ENCODE results near the gene NONO. TPM values are rescaled to one million over a fixed set of nuclear protein-coding genes. Genes with fewer than 3 reads are reported as not detected.

NONO gene
- total and polyA plus RNA-seq, 4 donors: 66.1 to 140 (median 107) TPM

DNA sequence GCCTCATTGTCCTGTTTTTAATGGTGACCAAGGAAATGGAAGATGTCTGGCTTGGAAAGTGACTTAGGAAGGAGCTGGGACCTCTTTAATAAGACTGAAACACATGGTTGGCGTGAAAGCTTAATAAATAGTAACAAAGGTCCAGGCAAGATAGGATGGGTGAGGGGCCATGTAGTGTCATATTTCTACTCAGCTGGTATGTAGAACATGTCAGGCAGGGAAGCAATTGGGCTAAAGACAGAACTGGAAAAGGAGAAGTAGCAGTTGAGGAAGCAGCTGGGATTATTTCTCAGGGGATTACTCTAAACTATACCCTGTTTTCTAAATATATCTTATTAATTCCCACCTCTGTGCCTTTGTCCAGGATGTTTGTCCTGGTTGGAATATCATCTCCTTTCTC is 36.7 kb downstream of the NONO start:
- TF ChIP-seq RXRA (IDR thresholded peaks at IDR 0.05) (no peak), FOXA2 (IDR thresholded peaks at IDR 0.05) (no peak), CTCF (IDR thresholded peaks at IDR 0.05; ENCODE audit: low read depth, low read length, missing input control) (no peak), FOXA1 (IDR thresholded peaks at IDR 0.05) (no peak), EGR1 (IDR thresholded peaks at IDR 0.05; ENCODE audit: low read depth in 2 of 2) (no peak), HNF4G (IDR thresholded peaks at IDR 0.05) (no peak), NR2F2 (IDR thresholded peaks at IDR 0.05) (no peak), YY1 (IDR thresholded peaks at IDR 0.05) (no peak), GABPA (IDR thresholded peaks at IDR 0.05 in 1 of 2, conservative IDR thresholded peaks at IDR 0.05 in 1 of 2) (no peak), TAF1 (conservative IDR thresholded peaks at IDR 0.05) (no peak), HNF4A (conservative IDR thresholded peaks at IDR 0.05) (no peak), SP1 (IDR thresholded peaks at IDR 0.05) (no peak), JUND (IDR thresholded peaks at IDR 0.05) (no peak)
- TF ChIP-seq, protein P1, sequence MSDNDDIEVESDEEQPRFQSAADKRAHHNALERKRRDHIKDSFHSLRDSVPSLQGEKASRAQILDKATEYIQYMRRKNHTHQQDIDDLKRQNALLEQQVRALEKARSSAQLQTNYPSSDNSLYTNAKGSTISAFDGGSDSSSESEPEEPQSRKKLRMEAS (IDR thresholded peaks at IDR 0.05): no peak
- TF ChIP-seq, protein P2, sequence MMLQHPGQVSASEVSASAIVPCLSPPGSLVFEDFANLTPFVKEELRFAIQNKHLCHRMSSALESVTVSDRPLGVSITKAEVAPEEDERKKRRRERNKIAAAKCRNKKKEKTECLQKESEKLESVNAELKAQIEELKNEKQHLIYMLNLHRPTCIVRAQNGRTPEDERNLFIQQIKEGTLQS (IDR thresholded peaks at IDR 0.05): no peak
- TF ChIP-seq, protein P3, sequence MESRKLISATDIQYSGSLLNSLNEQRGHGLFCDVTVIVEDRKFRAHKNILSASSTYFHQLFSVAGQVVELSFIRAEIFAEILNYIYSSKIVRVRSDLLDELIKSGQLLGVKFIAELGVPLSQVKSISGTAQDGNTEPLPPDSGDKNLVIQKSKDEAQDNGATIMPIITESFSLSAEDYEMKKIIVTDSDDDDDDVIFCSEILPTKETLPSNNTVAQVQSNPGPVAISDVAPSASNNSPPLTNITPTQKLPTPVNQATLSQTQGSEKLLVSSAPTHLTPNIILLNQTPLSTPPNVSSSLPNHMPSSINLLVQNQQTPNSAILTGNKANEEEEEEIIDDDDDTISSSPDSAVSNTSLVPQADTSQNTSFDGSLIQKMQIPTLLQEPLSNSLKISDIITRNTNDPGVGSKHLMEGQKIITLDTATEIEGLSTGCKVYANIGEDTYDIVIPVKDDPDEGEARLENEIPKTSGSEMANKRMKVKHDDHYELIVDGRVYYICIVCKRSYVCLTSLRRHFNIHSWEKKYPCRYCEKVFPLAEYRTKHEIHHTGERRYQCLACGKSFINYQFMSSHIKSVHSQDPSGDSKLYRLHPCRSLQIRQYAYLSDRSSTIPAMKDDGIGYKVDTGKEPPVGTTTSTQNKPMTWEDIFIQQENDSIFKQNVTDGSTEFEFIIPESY (IDR thresholded peaks at IDR 0.05): no peak
- no peaks in the 10 kb centered on the region for H3K27me3 ChIP-seq (ENCODE audit: control insufficient read depth in 4 of 4, insufficient read depth in 4 of 4, low read length in 3 of 4)
- peaks cover 0 to 2% (median 0%) of the 10 kb centered on the region in 4 donors for H3K36me3 ChIP-seq (ENCODE audit: control insufficient read depth in 4 of 4, insufficient read depth in 3 of 4, low read depth in 1 of 4, low read length in 3 of 4)
- no peaks in the 10 kb centered on the region for H3K4me1 ChIP-seq (ENCODE audit: control insufficient read depth in 4 of 4, insufficient read depth in 4 of 4, low read length in 3 of 4)
- no peak overlapping the region for H3K27ac ChIP-seq (ENCODE audit: low read depth in 1 of 2, low read length in 2 of 2)
- no peak overlapping the region for H3K9ac ChIP-seq (ENCODE audit: low read depth in 1 of 2, low read length in 2 of 2)
- WGBS: 97% methylated on average over 1 of the region's 1 CpG
- no peaks in the 10 kb centered on the region for H3K9me3 ChIP-seq (ENCODE audit: control insufficient read depth in 4 of 4, low read length in 3 of 4)
- H3K4me3 ChIP-seq (ENCODE audit: low read depth in 1 of 3, low read length in 3 of 3): no peak overlapping the region
- no peak for DNase-seq (ENCODE audit: low spot score)

DNA sequence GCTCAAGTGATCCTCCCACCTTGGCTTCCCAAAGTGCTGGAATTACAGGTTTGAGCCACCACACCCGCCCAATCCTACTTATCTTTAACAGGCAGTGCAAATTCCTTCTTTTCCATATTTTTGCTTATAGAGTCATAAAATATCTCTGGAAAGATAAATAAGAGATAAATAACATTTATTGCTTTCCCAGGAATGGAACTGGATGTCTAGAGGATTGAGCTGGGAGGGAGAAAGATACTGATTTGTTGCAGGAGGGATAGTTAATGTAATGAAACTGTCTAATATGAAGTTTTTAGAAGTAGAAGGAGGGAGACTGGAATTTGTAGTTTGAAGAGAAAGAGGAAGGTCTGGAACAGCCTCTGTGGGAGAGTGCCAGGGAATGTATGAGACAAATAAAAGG is 38.3 kb downstream of the NONO start:
- DNase-seq (ENCODE audit: low spot score): no peak
- WGBS: 98% methylated on average over 1 of the region's 1 CpG

More for the DNA sequence above, 38.3 kb downstream of the NONO start:
- Histone ChIP-seq H3K9me3 (ENCODE audit: control insufficient read depth in 4 of 4, low read length in 3 of 4) (no peaks in the 10 kb centered on the region), H3K36me3 (ENCODE audit: control insufficient read depth in 4 of 4, insufficient read depth in 3 of 4, low read depth in 1 of 4, low read length in 3 of 4) (no peaks in the 10 kb centered on the region), H3K27me3 (ENCODE audit: control insufficient read depth in 4 of 4, insufficient read depth in 4 of 4, low read length in 3 of 4) (no peaks in the 10 kb centered on the region), H3K4me1 (ENCODE audit: control insufficient read depth in 4 of 4, insufficient read depth in 4 of 4, low read length in 3 of 4) (no peaks in the 10 kb centered on the region), H3K27ac (ENCODE audit: low read depth in 1 of 2, low read length in 2 of 2) (no peak overlapping the region), H3K9ac (ENCODE audit: low read depth in 1 of 2, low read length in 2 of 2) (no peak overlapping the region), H3K4me3 (ENCODE audit: low read depth in 1 of 3, low read length in 3 of 3) (no peak overlapping the region)
- TF ChIP-seq CTCF (IDR thresholded peaks at IDR 0.05; ENCODE audit: low read depth, low read length, missing input control) (no peak), REST (IDR thresholded peaks at IDR 0.05) (no peak), YY1 (IDR thresholded peaks at IDR 0.05) (no peak), RXRA (IDR thresholded peaks at IDR 0.05) (no peak), JUND (IDR thresholded peaks at IDR 0.05) (no peak), FOXA1 (IDR thresholded peaks at IDR 0.05) (no peak)
- TF ChIP-seq, protein P2 (IDR thresholded peaks at IDR 0.05): no peak
- TF ChIP-seq, protein P1 (IDR thresholded peaks at IDR 0.05): no peak
- TF ChIP-seq, protein P3 (IDR thresholded peaks at IDR 0.05): no peak
